Stimulated activated CD8-positive, alpha-beta memory T cell treated with anti-CD3 and anti-CD28 coated beads, Interleukin-7, amount 100 ng/mL, for 48 hours (primary cell): ENCODE results near the gene AMELX.

Source experiments
- DNase-seq, 2 donors: peaks; one replicate each; pipeline ENCODE4 v3.0.0-alpha.2; 2020; ENCODE audit warnings: low read depth in 1 of 2; ENCODE audit errors: extremely low read depth in 1 of 2

AMELX gene

DNA sequence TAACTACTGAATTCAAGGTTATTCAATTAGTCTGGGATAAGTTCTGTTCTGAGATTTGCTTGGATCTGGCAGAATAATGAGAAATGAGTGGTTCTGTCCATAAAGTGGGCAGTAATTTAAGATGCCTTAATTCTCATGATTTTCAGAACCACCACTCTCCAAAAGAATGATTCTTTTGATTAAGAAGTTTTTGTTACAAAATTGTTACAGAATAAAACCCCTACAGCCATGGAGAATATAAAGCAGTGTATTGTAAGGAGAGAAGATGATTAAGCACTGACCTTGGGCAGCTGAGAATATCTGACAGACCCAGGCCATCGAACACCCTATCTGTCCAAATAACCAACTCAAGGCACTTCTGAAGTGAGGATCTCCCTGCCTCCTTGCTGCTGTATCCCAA, 12.4 kb downstream of the AMELX start:
- no peak for DNase-seq

DNA sequence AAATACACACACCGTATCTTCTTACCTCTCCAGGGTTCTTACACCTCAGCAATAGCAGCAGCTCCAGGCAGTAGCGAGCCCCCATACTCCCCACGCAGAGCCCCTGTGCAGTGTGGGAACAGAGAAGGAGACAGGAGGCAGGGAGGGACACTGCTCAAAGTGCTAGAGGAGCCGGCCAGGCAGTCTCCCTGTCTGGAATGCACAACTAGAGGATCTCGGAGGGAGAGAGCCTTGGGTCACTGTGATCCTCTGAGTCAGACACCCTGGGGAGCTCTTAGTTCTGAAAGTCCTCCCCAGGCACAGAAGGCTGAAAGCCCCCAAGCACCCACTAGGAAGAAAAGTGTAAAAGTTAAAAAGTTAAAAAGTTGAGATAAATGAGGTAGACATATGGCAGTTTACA, 16.0 kb downstream of the AMELX start:
- no peak for DNase-seq

DNA sequence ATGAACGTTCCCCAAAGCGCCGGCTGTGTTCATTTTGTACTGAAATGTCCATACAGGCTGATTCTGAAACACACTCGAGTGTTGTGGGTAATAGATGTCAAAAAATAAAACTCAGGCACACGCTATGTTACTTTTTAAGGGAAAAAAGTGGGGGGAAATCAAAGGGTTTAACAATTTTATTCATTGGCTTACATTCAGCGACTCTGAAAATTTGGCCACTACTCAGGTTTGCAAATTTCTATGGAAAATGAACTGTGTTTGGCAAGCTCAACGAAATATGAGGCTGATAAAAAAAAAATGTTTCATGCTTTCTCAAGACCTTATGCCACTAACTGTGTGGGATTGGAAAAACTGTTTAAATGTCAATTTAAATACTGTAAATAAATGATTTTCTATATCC, 18.5 kb downstream of the AMELX start:
- no peak for DNase-seq

DNA sequence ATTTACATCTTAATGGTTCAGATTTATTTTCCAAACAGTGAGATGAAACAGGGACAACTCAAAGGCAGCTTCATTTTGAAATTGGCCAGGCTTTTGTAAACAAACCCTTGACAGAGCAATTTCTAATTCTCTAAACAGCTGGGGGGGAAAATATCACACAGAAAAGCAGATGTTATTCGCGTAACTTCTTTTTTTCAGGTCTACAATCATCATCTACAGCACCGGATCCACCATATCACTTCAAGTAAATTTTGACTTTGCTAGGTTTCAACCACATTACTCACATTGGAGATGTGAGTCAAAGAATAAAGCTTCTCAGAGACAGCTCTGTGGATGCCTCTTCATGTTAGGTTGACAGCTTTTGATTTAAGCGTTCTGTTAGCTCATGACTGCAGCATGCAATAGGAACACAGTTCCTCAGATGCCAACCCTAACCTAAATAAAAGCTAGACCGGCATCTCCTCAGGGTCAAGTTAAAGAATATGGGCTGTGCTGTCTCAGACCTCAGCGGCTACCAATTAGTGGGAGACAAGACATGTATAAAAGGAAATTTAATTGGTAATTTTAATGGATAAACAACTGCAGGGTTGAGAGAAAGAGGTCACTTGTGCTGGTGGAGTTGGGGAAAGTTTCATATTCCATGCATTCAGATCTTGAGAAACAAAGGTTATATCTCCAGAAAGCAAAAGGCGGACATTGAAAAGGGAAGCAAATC, 26.8 kb downstream of the AMELX start:
- DNase-seq = no peak

DNA sequence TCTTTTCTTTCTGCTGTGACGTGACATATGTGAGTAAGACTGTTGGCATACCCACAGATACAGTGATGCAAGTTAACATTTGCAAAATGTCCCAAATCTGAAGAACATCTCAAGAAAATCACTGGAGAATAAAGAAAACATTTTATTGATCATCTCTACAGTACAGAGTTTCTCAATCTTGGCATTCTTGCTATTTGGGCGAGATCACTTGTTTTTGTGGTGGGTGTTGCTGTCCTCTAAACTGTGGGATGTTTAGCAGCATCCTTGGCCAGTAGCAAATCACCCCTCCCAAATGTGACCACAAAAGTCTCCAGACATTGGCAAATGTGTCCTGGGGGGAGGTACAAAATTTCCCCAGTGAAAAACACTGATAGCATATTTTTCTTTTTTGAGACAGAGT, 28.8 kb downstream of the AMELX start:
- no peak for DNase-seq

DNA sequence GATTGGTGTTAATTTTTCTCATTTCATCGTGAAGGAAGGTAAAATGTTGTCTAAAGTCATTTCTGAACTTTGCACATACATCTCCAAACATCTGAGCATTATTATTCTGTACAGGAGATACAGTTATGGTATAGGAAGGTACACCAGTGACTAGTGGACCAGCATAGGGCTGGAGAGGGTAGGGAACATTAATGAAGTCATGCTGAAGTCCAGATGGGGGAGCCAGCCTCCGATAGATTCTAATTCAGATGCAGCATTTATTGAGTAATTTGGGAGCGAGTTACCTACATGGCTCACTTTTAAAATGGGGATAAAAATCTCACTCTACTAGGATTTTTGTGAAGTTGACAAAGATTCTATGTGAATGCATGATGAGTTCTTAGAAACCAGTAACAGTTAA, 34.9 kb downstream of the AMELX start:
- no peak for DNase-seq

DNA sequence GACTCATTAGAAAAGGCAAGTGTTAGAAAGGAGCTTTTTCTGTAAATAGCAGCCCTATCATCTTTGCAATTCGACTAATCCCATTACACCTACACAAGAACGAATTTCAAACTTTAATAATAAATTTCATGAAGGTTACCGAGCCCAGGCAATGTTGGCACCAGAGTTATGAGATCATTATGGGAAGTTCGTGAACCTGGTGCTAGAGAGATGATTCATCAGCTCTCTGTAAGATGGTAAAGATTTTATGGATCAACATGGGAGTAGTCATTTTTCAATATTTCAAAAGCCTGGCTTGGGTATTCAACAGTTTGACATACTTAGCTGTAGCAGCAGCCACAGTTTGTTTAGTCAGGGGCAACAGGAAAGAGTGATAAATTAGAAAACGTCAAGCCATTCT, 35.8 kb downstream of the AMELX start:
- DNase-seq = no peak

DNA sequence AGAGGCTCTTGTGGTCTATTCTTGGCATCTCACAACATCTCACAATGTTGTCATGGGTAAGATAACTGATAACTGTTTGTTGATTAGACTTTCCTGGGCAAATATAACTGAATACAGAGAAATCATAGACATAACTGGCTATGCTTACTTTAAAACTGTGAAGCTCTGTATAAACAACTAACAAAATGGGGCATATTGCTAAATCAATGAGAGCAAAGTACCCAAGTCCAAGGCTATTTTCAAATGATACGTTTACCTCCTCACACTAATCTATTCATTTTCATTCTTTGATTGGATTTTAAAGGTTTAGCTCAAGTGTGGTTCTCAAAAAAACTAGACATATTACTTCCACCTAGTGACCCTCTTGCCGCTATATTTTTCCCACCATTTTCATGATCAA, 38.6 kb downstream of the AMELX start:
- DNase-seq = no peak

DNA sequence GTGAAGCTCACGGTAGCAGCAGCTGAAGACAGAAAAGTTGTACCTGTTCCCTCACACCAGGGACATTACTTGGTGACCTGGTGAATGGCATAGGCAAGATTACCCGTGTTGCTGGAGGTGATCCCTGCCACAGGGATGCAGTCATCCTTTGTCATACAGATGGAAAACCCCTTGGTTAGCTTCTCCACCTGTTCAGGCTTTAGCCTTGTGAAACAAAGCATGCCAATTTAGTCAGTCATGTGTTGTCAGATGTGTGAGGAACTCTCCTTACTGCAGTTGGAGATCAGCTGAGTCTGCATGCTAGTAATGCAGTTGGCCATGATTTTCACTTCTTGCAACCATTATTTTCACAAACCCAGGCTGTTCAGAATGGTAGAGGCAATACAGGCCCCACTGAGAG, 41.0 kb downstream of the AMELX start:
- DNase-seq = no peak

DNA sequence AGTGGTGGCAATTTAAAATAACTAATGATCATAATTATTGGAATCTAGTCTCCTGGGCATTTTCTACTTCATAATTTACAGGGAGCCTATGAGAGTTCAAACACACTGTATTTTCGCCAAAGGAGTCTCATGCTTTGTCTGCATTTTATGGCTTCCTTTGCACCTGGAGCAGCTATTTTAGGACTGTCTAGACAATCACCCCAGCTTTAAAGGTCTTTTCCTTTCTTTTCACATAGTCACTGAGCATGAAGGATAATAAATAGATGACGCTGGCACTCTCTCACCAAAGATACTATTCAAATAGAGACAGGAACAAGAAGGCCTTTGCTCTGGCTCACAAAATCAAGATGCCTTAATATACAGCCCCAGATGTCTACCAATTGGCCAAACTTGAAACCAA, 43.0 kb downstream of the AMELX start:
- DNase-seq = no peak

DNA sequence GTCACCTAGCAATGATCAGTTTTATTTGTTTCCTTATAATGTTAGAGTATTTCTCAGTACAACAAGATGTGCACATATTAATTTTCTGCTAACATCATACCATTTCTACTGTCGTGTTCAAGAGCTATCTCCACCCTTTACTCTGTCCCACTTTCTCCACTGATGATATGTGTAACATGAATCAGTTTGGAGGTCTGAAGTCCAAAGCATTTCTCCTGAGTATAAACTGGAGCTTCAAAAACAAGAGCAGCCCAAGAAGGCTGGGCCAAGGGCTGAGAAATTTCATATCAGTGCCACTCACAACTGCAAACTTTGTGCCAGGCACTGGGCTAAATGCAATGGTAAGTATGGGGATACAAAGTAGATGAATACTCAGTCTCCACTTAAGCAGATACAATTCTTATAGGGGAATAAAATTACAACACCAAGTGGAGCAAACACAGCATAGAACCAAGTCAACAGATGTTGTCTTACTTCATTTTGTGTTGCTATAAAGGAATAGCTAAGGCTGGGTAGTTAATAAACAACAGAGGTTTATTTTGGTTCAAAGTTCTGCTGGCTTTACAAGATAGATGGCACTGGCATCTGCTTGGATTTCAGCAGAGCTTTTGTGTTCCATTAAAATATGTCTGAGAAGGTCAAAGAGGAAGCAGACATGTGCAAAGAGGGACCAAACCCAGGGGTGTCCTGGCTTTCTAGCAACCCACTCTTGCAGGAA, 44.2 kb downstream of the AMELX start:
- DNase-seq = no peak

DNA sequence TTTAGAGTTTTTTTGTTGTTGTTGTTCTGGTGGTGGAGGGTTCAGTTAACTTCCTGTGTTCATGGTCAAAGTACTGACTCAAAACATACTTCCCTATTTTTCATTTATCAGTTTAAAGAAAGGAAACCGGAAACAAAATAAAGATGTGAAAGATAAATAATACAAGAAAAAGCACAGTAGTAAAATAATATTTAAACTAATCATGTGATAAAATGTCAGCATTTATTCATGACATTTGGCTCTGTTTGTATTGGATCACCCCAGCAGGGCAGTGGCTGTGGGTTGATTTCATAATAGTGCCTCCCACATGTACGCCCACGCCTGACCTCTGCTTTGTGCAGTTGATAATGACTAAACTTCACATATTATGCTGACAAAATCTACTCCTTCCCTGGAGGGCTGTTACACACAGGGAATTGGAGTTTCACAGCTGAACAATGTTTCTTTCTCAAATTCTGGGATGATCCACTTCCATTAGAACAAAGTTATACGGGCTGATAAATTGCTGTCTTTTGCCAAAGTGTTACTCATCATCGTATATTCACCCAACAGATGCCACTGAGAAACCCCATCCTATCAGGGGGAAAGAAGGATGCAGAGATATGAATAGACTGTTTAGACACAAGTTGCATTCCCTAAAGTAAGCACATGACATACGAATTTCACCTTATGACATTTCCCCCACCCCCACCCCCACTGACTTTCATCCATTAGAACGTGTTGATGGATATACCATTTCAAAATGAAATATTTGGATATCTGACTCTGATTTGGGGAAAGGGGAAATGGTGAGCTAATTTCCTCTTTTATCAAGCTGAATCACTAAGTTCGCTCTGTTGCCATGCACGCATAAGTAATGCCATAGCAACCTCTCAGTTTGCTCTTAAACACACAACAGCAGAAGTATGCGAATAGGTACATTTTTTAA, 48.3 kb downstream of the AMELX start:
- no peak for DNase-seq

DNA sequence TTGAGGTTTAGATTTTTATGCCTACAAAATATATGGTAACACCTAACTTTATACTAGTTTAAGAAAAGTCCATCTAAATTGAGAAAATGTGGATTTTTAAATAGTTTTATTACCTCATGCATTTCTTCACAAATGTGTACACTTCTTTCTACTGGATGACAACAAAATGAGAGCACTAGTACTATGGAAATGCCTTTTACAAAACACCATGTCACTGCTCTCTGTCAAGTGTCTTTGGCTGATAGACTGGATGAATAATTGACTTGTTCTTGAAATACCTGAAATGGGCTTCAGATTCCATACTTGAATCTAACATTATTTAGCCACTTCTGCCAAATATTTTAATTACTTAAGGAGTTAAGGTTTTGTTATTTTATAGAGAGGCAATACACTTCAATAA, 49.5 kb downstream of the AMELX start:
- no peak for DNase-seq

DNA sequence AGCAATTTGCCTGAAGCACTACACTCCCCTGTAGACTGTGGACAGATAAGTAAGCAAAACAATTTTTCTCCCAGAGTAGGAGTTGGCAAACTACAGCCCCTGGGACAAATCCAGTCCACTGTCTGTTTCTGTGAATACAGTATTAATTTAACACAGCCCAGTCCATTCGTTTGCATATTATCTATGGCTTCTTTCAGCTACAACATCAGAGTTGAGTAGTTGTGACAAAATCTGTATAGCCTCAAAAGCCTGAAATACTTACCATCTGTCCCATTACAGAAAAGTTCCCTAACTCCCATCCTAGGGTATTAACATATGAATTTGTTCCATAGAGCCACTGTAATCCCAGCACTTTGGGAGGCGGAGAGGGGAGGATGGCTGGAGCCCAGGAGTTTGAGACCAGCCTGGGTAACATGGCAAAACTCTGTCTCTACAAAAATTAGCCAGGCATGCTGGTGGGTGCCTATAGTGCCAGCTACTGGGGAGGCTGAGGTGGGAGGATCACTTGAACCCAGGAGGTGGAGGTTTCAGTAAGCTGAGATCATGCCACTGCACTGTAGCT, 53.0 kb downstream of the AMELX start:
- no peak for DNase-seq

DNA sequence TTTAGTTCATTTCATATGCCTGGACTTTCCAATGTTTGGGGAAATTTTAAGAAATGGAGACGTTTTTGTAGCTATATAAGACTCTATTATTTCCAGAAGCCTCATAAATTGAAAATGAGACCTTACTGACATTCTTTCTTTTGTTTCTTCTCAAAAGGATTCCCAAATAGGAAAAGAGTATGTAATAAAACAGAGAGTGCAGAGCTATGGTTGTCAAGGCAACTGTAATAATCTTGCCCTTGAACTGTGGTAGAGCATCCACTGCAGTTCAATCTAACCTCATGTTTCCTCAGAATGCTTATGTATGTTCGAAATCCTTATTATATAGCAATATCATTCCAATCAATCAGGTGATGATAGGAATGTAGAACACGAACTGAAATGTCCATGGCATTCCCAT, 54.1 kb downstream of the AMELX start:
- no peak for DNase-seq

DNA sequence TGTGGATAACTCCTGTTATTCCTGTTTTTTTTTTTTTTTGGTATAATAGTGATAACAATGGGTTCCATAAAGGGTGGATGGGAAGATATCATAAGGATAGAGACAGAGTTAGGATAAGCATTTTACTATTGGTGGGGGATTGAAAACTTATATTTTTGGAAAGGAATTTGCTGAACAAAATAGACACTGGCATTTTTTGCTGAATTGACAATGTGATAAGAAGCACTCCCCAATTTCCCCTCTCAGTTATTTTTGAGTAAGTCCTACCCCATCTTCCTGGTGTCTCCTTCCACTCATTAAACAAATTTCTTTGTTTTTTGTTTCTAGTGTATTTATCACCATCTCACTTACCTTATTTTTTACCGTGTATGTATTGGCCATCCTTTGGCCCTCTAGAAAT, 55.8 kb downstream of the AMELX start:
- no peak for DNase-seq

DNA sequence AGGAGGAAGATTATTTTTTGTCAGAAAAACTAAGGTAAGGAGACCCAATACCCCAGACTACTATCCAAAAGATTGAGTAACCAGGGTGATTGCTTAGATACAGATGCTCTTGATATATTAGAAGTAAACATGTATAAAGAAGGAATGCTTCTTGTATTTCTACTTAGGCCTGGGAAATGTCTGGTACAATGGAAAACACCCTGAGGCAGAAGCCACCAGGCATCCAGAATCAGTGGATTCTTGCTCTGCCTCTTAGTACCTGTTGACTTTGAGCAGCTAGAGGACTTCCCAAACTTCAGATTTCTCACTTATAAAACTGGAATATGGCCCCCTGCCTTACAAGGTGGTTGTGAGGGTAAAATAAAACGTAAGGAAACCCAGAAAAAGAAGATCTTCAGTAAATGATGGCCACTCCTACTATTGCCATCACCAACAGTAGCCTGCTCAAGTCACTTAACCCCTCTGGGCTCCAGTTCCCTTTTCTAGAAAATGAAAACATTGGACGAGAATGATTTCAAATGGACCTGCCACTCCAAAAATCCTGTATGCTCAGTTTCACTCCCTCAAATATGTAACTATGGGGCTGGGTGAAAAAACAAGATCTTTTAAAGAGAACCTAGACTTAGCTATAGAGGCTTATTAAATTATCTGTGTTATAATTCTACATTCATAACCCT, 56.6 kb downstream of the AMELX start:
- DNase-seq = no peak
